ENCODE results near the gene FRMD1.

GRCh38 chr6:168004023-168004422 lies 75.0 kb downstream of the FRMD1 start:
- TF ChIP-seq CTCF (IDR thresholded peaks at IDR 0.05) (no peak), POLR2A (IDR thresholded peaks at IDR 0.05) (no peak), EP300 (IDR thresholded peaks at IDR 0.05) (no peak)
